ENCODE measurements around the gene ZFAND6. TPM values are rescaled to one million over a fixed set of nuclear protein-coding genes. Genes with fewer than 3 reads are reported as not detected.

The ZFAND6 gene
- total and polyA plus RNA-seq, 4 donors, result 47.6 to 102 (median 82.4) TPM

DNA sequence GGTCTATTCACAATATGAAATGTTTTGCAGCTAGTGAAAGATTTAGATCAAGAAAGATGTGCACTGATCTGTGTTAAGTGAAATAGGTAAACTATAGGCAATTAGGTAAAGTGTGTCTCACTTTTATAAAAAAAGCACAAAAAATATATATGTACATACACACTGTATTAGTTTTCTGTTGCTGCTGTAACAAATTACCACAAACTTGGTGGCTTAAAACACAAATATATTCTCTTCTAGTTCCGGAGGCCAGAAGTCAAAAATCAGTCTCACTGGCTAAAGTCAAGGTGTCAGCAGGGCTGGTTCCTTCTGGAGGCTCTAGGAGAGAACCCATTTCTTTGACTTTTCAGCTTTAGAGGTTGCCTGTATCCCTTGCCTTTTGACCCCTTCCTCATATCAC, 104.4 kb downstream of the ZFAND6 start:
- no peak for DNase-seq (ENCODE audit: low spot score)
- no peak overlapping the region for H3K4me3 ChIP-seq (ENCODE audit: low read depth in 1 of 3, low read length in 3 of 3)
- H3K36me3 ChIP-seq (ENCODE audit: control insufficient read depth in 4 of 4, insufficient read depth in 3 of 4, low read depth in 1 of 4, low read length in 3 of 4), result peaks cover 0 to 14% (median 6%) of the 10 kb centered on the region in 4 donors
- H3K9ac ChIP-seq (ENCODE audit: low read depth in 1 of 2, low read length in 2 of 2), result no peak overlapping the region
- H3K27me3 ChIP-seq (ENCODE audit: control insufficient read depth in 4 of 4, insufficient read depth in 4 of 4, low read length in 3 of 4), result no peaks in the 10 kb centered on the region
- TF ChIP-seq HNF4A (conservative IDR thresholded peaks at IDR 0.05) (no peak), YY1 (IDR thresholded peaks at IDR 0.05) (no peak), HNF4G (IDR thresholded peaks at IDR 0.05) (no peak), NR2F2 (IDR thresholded peaks at IDR 0.05) (no peak), ZBTB33 (IDR thresholded peaks at IDR 0.05) (no peak), TAF1 (conservative IDR thresholded peaks at IDR 0.05) (no peak), GABPA (IDR thresholded peaks at IDR 0.05 in 1 of 2, conservative IDR thresholded peaks at IDR 0.05 in 1 of 2) (no peak), JUND (IDR thresholded peaks at IDR 0.05) (no peak), SP1 (IDR thresholded peaks at IDR 0.05) (no peak)
- H3K27ac ChIP-seq (ENCODE audit: low read depth in 1 of 2, low read length in 2 of 2), result peak overlapping the region; percentile 39 to 93
- no peaks in the 10 kb centered on the region for H3K9me3 ChIP-seq (ENCODE audit: control insufficient read depth in 4 of 4, low read length in 3 of 4)
- peaks cover 29 to 59% (median 49%) of the 10 kb centered on the region in 4 donors for H3K4me1 ChIP-seq (ENCODE audit: control insufficient read depth in 4 of 4, insufficient read depth in 4 of 4, low read length in 3 of 4)
- WGBS, result 90% methylated on average over 1 of the region's 1 CpG

GRCh38 chr15:80167936-80168335, 108.5 kb downstream of the ZFAND6 start:
- no peak overlapping the region for H3K27ac ChIP-seq (ENCODE audit: low read depth in 1 of 2, low read length in 2 of 2)
- WGBS, result 97% methylated on average over 8 of the region's 8 CpGs
- no peak overlapping the region for H3K9ac ChIP-seq (ENCODE audit: low read depth in 1 of 2, low read length in 2 of 2)
- no peaks in the 10 kb centered on the region for H3K27me3 ChIP-seq (ENCODE audit: control insufficient read depth in 4 of 4, insufficient read depth in 4 of 4, low read length in 3 of 4)
- H3K9me3 ChIP-seq (ENCODE audit: control insufficient read depth in 4 of 4, low read length in 3 of 4), result no peaks in the 10 kb centered on the region
- no peak overlapping the region for H3K4me3 ChIP-seq (ENCODE audit: low read depth in 1 of 3, low read length in 3 of 3)
- peaks cover 0 to 11% (median 3%) of the 10 kb centered on the region in 4 donors for H3K36me3 ChIP-seq (ENCODE audit: control insufficient read depth in 4 of 4, insufficient read depth in 3 of 4, low read depth in 1 of 4, low read length in 3 of 4)
- DNase-seq (ENCODE audit: low spot score), result no peak
- peaks cover 21 to 49% (median 38%) of the 10 kb centered on the region in 4 donors for H3K4me1 ChIP-seq (ENCODE audit: control insufficient read depth in 4 of 4, insufficient read depth in 4 of 4, low read length in 3 of 4)
- TF ChIP-seq TAF1 (conservative IDR thresholded peaks at IDR 0.05) (no peak), GABPA (IDR thresholded peaks at IDR 0.05 in 1 of 2, conservative IDR thresholded peaks at IDR 0.05 in 1 of 2) (no peak), MAX (IDR thresholded peaks at IDR 0.05) (no peak), REST (IDR thresholded peaks at IDR 0.05) (no peak), FOXA1 (IDR thresholded peaks at IDR 0.05) (no peak), EGR1 (IDR thresholded peaks at IDR 0.05; ENCODE audit: low read depth in 2 of 2) (no peak), RXRA (IDR thresholded peaks at IDR 0.05) (no peak), RAD21 (IDR thresholded peaks at IDR 0.05) (no peak)
- TF ChIP-seq, protein P1, sequence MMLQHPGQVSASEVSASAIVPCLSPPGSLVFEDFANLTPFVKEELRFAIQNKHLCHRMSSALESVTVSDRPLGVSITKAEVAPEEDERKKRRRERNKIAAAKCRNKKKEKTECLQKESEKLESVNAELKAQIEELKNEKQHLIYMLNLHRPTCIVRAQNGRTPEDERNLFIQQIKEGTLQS (IDR thresholded peaks at IDR 0.05), result no peak
- TF ChIP-seq, protein P2, sequence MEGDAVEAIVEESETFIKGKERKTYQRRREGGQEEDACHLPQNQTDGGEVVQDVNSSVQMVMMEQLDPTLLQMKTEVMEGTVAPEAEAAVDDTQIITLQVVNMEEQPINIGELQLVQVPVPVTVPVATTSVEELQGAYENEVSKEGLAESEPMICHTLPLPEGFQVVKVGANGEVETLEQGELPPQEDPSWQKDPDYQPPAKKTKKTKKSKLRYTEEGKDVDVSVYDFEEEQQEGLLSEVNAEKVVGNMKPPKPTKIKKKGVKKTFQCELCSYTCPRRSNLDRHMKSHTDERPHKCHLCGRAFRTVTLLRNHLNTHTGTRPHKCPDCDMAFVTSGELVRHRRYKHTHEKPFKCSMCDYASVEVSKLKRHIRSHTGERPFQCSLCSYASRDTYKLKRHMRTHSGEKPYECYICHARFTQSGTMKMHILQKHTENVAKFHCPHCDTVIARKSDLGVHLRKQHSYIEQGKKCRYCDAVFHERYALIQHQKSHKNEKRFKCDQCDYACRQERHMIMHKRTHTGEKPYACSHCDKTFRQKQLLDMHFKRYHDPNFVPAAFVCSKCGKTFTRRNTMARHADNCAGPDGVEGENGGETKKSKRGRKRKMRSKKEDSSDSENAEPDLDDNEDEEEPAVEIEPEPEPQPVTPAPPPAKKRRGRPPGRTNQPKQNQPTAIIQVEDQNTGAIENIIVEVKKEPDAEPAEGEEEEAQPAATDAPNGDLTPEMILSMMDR (IDR thresholded peaks at IDR 0.05; ENCODE audit: low read depth, low read length, missing input control), result no peak

Measured in liver (tissue), 9 donors.